B cell (primary cell): ENCODE results near the gene TMEM255B. TPM values are rescaled to one million over a fixed set of nuclear protein-coding genes. Genes with fewer than 3 reads are reported as not detected.
A peak's percentile ranks its signal among the peaks of the same experiment; 100 is the strongest.

Experiments
- ATAC-seq: fragments of 200-7000 bp; cut with Tn5 transposase; one replicate; pipeline ENCODE4 v1.10.0; 2021; ENCODE audit warnings: low read depth, mild to moderate bottlenecking, moderate number of reproducible peaks, moderate library complexity
- CTCF ChIA-PET: fragments of 350-600 bp; sonication (Branson Sonifier 250); formaldehyde crosslinking; loops from one replicate; lab custom pipeline; 2021; ENCODE audit warnings: antibody characterized with exemption, inconsistent platforms; lab: Charles Lee
- POLR2A ChIA-PET: fragments of 350-600 bp; sonication (Branson Sonifier 250); formaldehyde crosslinking; loops from one replicate; lab custom pipeline; 2021; ENCODE audit warnings: antibody characterized with exemption; lab: Charles Lee
- DNase-seq: peaks from one replicate; pipeline ENCODE4 v3.0.0; 2013
- H2AFZ ChIP-seq: 2 replicates; pipeline ENCODE4 v1.6.1; 2012; ENCODE audit warnings: mild to moderate bottlenecking, low read depth, low read length; ENCODE audit not compliant: insufficient read depth, poor library complexity, severe bottlenecking
- H3K27ac ChIP-seq, 2 donors: 1 replicate in 1 of 2; 2 replicates in 1 of 2; pipeline ENCODE4 v1.5.1; 2012 to 2013; ENCODE audit warnings: low read length in 2 of 2, mild to moderate bottlenecking in 2 of 2, moderate library complexity in 1 of 2
- H3K27me3 ChIP-seq, 4 experiments: fragments of 200-600 bp in 1 of 4; sonication (generic) in 1 of 4; replicated peaks in 1 of 4; 1 replicate in 2 of 4; 2 replicates in 2 of 4; pipeline versions ENCODE4 v1.6.1 to v1.7.0; 2013 to 2016; ENCODE audit warnings: low read length in 3 of 4, mild to moderate bottlenecking in 2 of 4, mixed read lengths in 1 of 4, moderate library complexity in 1 of 4; ENCODE audit not compliant: insufficient read depth in 4 of 4, control insufficient read depth in 3 of 4; ENCODE audit errors: control extremely low read depth in 1 of 4
- H3K36me3 ChIP-seq, 2 experiments: replicated peaks in 1 of 2; 1 replicate in 1 of 2; 2 replicates in 1 of 2; pipeline versions ENCODE4 v1.6.1 to v1.7.1; 2013; ENCODE audit warnings: low read length in 1 of 2; ENCODE audit not compliant: insufficient read depth in 2 of 2, control insufficient read depth in 1 of 2; ENCODE audit errors: control extremely low read depth in 1 of 2, extremely low read depth in 1 of 2
- H3K4me1 ChIP-seq, 2 donors: fragments of 200-600 bp in 1 of 2; sonication (generic) in 1 of 2; 1 replicate in 1 of 2; 2 replicates in 1 of 2; pipeline versions ENCODE4 v1.5.1 to v1.6.1; 2013 to 2017; ENCODE audit warnings: low read length in 2 of 2; ENCODE audit not compliant: control insufficient read depth in 2 of 2, insufficient read depth in 2 of 2
- H3K4me2 ChIP-seq: replicated peaks from 2 replicates; pipeline ENCODE3; 2012; ENCODE audit warnings: mild to moderate bottlenecking, low read depth, low read length; ENCODE audit not compliant: poor library complexity, severe bottlenecking
- H3K4me3 ChIP-seq, 5 experiments: fragments of 200-600 bp in 1 of 5; sonication (generic) in 1 of 5; 1 replicate in 3 of 5; 2 replicates in 2 of 5; pipeline versions ENCODE4 v1.5.1 to v1.7.0; 2011 to 2016; ENCODE audit warnings: low read length in 4 of 5, mild to moderate bottlenecking in 4 of 5, low read depth in 2 of 5, control low read depth in 1 of 5, moderate library complexity in 1 of 5; ENCODE audit not compliant: insufficient read depth in 1 of 5; ENCODE audit errors: control extremely low read depth in 1 of 5, extremely low read depth in 1 of 5
- H3K79me2 ChIP-seq: fragments of 200-600 bp; sonication (generic); one replicate; pipeline ENCODE4 v1.6.0; 2016; ENCODE audit warnings: low read length; ENCODE audit not compliant: control insufficient read depth, insufficient read depth
- H3K9ac ChIP-seq: fragments of 200-600 bp; sonication (generic); 2 replicates; pipeline ENCODE4 v1.6.1; 2017; ENCODE audit warnings: mild to moderate bottlenecking, low read length, moderate library complexity
- H3K9me3 ChIP-seq, 3 donors: one replicate each; pipeline versions ENCODE4 v1.6.1 to v1.7.1; 2013; ENCODE audit warnings: low read length in 2 of 3; ENCODE audit not compliant: control insufficient read depth in 2 of 3, insufficient read depth in 1 of 3; ENCODE audit errors: control extremely low read depth in 1 of 3
- H4K20me1 ChIP-seq: 2 replicates; pipeline ENCODE4 v1.6.0; 2012; ENCODE audit warnings: mild to moderate bottlenecking, low read length; ENCODE audit not compliant: insufficient read depth, control insufficient read depth, poor library complexity, severe bottlenecking
- H3K27ac Mint-ChIP-seq: one replicate; pipeline ENCODE4 v1.8.0; 2021; ENCODE audit warnings: mixed read lengths
- H3K27me3 Mint-ChIP-seq: one replicate; pipeline ENCODE4 v1.8.0; 2021; ENCODE audit warnings: mixed read lengths
- H3K4me1 Mint-ChIP-seq: one replicate; pipeline ENCODE4 v1.8.0; 2021; ENCODE audit warnings: mixed read lengths
- H3K4me3 Mint-ChIP-seq: one replicate; pipeline ENCODE4 v1.8.0; 2021; ENCODE audit warnings: mixed read lengths
- H3K9me3 Mint-ChIP-seq: one replicate; pipeline ENCODE4 v1.8.0; 2022; ENCODE audit warnings: mixed read lengths; ENCODE audit not compliant: insufficient read depth
- EZH2 ChIP-seq: IDR thresholded peaks from 2 replicates; pipeline ENCODE4 v1.6.1; 2012; ENCODE audit warnings: borderline replicate concordance, low read depth, mild to moderate bottlenecking, moderate library complexity, low read length; ENCODE audit not compliant: insufficient read depth, poor library complexity, severe bottlenecking
- WGBS: methylation state at CpG from one replicate; pipeline ENCODE4 v1.1.5; 2013; ENCODE audit warnings: missing lambda C conversion rate; ENCODE audit not compliant: insufficient coverage; 5-methylcytosine and 5-hydroxymethylcytosine counted together
- intact Hi-C: fragments of 100-400 bp; cut with micrococcal nuclease; formaldehyde crosslinking; loops from one replicate; pipeline ENCODE4 v1.10.0; 2022
- polyA plus RNA-seq: library from polyadenylated mRNA; depleted of rRNA; stranded (reverse); fragments of >200 nt; gene quantifications from 2 replicates; pipeline ENCODE4 v1.2.3, GENCODE V29; 2012
- total RNA-seq, 2 donors: library from RNA; stranded (reverse); fragments of 120-200 nt in 1 of 2; gene quantifications; 1 replicate in 1 of 2; 2 replicates in 1 of 2; pipeline versions ENCODE4 v1.2.3 to v1.2.4, GENCODE V29; 2013 to 2022
- TF ChIP-seq, protein P1 (sequence below): fragments of 200-600 bp; IDR thresholded peaks from one replicate; pipeline ENCODE4 v1.8.0; 2022; ENCODE audit warnings: antibody characterized with exemption, mild to moderate bottlenecking

The TMEM255B gene
- total and polyA plus RNA-seq, 2 donors (not counting 1 experiment from before 2014, with no cell fraction given) = 2.1 to 8.2 TPM

DNA sequence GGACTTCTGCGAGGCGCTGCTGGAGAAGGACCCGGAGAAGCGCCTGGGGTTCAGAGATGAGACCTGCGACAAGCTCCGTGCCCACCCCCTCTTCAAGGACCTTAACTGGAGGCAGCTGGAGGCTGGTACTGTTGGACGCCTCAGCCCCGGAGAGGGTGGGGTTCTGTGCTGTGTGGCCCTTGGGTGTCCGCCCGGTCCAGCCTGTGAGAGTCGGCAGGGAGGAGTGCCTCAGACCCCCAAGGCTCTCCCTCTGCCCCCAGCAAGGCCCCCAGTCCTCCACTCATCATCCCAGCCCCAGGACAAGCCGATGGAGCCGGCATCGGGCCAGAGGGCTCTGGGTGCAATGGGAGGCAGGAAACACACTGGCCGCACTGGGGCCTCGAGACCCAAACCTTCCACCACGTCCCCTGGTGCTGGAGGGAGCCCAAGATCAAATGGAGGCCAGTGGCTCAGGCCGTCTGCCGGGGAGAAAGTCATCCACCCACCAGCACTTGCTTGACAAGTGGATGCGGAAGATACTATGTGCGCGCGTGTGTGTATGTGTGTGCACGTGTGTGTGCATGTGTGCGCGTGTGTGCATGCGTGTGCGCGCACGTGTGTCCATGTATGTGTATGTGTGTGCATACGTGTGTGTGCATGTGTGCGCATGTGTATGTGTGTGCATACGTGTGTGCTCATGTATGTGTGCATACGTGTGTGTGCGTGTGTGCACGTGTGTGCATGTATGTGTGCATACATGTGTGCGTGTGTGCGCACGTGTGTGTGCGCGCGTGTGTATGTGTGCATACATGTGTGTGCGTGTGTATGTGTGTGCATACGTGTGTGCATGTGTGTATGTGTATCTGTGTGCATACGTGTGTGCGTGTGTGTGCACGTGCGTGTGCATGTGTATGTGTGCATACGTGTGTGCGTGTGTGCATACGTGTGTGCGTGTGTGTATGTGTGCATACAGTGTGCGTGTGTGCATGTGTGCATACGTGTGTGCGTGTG is 25.8 kb upstream of the TMEM255B start:
- no peak overlapping the region for H3K9ac ChIP-seq
- peaks cover 4% of the 10 kb centered on the region for H3K27me3 Mint-ChIP-seq
- ChIA-PET POLR2A (no interaction called here), CTCF (no interaction called here)
- H3K4me1 ChIP-seq = peaks cover 5 to 11% of the 10 kb centered on the region in 2 donors
- no peak overlapping the region for H3K4me3 ChIP-seq
- no peaks in the 10 kb centered on the region for H4K20me1 ChIP-seq
- 96% methylated on average over 53 of the region's 55 CpGs for WGBS
- H3K9me3 Mint-ChIP-seq = no peaks in the 10 kb centered on the region
- H3K27me3 ChIP-seq = peaks cover 0 to 6% (median 0%) of the 10 kb centered on the region in 4 experiments
- no peaks in the 10 kb centered on the region for H3K79me2 ChIP-seq
- H2AFZ ChIP-seq = no peak overlapping the region
- DNase-seq (no peak), ATAC-seq (no peak)
- no peak overlapping the region for H3K4me3 Mint-ChIP-seq
- H3K27ac Mint-ChIP-seq = peak overlapping the region; percentile 1
- H3K36me3 ChIP-seq = no peaks in the 10 kb centered on the region
- peaks cover 0 to 29% (median 0%) of the 10 kb centered on the region in 3 donors for H3K9me3 ChIP-seq
- no peak overlapping the region for H3K27ac ChIP-seq
- TF ChIP-seq, protein P1, sequence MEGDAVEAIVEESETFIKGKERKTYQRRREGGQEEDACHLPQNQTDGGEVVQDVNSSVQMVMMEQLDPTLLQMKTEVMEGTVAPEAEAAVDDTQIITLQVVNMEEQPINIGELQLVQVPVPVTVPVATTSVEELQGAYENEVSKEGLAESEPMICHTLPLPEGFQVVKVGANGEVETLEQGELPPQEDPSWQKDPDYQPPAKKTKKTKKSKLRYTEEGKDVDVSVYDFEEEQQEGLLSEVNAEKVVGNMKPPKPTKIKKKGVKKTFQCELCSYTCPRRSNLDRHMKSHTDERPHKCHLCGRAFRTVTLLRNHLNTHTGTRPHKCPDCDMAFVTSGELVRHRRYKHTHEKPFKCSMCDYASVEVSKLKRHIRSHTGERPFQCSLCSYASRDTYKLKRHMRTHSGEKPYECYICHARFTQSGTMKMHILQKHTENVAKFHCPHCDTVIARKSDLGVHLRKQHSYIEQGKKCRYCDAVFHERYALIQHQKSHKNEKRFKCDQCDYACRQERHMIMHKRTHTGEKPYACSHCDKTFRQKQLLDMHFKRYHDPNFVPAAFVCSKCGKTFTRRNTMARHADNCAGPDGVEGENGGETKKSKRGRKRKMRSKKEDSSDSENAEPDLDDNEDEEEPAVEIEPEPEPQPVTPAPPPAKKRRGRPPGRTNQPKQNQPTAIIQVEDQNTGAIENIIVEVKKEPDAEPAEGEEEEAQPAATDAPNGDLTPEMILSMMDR = no peak
- no peak for TF ChIP-seq EZH2
- H3K4me2 ChIP-seq = no peak overlapping the region
- peaks cover 5% of the 10 kb centered on the region for H3K4me1 Mint-ChIP-seq
- intact Hi-C loops = no loop called here
